Measurements from ENCODE around the gene PCDHGA10. TPM values are rescaled to one million over a fixed set of nuclear protein-coding genes. Genes with fewer than 3 reads are reported as not detected.
"Not testable (repeated sequence)": the region's sequence is repeated elsewhere in the genome, so short reads cannot be mapped to it uniquely, and the experiment has no call there.

The PCDHGA10 gene
- total RNA-seq, 1 donor from 2014 or later = 35.7 TPM

DNA sequence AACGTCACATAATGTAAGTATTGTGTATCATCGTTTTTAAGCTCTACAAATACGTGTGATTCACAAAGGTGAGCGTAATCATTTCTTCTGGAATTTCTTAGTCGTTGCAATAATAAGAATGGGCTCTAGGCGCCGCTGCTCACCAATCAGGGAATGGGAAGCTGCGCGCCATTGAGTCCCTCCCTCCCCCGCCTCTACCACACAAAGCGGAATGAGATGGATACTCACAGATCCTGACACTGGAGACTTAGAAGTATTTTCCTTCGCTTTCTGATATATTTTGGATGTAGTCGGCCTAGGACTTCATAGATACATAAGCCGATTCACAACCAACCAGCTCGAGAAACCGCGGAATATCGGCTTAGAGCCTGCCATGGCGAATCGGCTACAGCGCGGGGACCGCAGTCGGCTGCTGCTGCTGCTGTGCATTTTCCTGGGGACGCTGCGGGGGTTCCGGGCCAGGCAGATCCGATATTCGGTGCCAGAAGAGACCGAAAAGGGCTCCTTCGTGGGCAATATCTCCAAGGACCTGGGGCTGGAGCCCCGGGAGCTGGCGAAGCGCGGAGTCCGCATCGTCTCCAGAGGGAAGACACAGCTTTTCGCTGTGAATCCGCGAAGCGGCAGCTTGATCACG lies 8.2 kb downstream of the PCDHGA10 start, which contains the start of gene PCDHGA11:
PCDHGA11 (plus strand) TSS at position 197 of the 634 bp plus-strand sequence; CDS start at position 374, 177 bp downstream.
- no peak for DNase-seq (ENCODE audit: low read depth)

DNA sequence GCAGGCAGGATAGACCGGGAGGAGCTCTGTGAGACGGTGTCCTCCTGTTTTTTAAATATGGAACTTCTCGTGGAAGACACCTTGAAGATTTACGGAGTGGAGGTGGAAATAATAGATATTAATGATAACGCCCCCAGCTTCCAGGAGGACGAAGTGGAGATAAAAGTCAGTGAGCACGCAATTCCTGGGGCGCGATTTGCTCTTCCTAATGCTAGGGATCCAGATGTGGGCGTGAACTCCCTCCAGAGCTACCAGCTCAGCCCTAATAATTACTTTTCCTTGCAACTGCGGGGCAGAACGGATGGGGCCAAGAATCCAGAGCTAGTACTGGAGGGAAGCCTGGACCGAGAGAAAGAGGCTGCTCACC lies 8.7 kb downstream of the PCDHGA10 start:
- DNase-seq (ENCODE audit: low read depth) = no peak

DNA sequence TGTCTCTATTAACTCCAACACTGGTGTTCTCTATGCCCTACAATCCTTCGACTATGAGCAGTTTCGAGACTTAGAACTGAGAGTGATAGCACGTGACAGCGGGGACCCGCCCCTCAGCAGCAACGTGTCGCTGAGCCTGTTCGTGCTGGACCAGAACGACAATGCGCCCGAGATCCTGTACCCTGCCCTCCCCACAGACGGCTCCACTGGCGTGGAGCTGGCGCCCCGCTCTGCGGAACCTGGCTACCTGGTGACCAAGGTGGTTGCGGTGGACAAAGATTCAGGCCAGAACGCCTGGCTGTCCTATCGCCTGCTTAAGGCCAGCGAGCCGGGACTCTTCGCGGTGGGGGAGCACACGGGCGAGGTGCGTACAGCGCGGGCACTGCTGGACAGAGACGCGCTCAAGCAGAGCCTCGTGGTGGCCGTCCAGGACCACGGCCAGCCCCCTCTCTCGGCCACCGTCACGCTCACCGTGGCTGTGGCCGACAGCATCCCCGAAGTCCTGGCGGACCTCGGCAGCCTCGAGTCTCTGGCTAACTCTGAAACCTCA lies 10.0 kb downstream of the PCDHGA10 start:
- no peak for DNase-seq (ENCODE audit: low read depth)

DNA sequence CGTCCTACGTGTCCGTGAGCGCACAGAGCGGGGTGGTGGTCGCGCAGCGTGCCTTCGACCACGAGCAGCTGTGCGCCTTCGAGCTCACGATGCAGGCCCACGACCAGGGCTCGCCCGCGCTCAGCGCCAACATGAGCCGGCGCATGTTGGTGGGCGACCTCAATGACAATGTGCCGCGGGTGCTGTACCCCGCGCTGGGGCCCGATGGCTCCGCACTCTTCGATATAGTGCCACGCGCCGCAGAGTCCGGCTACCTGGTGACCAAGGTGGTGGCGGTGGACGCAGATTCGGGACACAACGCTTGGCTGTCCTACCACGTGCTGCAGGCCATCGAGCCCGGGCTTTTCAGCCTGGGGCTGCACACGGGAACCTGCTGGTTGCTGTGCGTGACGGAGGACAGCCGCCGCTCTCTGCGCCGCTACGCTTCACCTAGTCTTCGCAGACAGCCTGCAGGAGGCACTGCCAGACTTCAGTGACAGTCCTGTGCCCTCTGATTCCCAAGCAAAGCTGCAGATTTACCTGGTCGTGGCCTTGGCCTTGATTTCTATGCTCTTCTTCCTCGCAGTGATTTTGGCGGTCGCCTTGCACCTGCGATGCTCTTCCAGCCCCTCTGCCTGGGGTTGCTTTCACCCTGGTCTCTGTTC lies 15.1 kb downstream of the PCDHGA10 start:
- DNase-seq (ENCODE audit: low read depth) = no peak

DNA sequence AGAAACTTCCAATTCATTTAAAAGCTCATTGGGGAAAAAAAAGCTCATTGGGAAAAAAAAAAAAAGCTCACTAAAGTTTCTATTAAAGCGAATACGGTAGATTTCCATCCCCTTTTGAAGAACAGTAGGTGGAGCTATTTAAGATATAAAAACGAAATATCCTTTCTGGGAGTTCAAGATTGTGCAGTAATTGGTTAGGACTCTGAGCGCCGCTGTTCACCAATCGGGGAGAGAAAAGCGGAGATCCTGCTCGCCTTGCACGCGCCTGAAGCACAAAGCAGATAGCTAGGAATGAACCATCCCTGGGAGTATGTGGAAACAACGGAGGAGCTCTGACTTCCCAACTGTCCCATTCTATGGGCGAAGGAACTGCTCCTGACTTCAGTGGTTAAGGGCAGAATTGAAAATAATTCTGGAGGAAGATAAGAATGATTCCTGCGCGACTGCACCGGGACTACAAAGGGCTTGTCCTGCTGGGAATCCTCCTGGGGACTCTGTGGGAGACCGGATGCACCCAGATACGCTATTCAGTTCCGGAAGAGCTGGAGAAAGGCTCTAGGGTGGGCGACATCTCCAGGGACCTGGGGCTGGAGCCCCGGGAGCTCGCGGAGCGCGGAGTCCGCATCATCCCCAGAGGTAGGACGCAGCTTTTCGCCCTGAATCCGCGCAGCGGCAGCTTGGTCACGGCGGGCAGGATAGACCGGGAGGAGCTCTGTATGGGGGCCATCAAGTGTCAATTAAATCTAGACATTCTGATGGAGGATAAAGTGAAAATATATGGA lies 17.7 kb downstream of the PCDHGA10 start, which contains the start of gene PCDHGA12:
PCDHGA12 (plus strand) TSS at position 176 of the 782 bp plus-strand sequence; CDS start at position 429, 253 bp downstream.
- peak; percentile 54 for DNase-seq (ENCODE audit: low read depth)

DNA sequence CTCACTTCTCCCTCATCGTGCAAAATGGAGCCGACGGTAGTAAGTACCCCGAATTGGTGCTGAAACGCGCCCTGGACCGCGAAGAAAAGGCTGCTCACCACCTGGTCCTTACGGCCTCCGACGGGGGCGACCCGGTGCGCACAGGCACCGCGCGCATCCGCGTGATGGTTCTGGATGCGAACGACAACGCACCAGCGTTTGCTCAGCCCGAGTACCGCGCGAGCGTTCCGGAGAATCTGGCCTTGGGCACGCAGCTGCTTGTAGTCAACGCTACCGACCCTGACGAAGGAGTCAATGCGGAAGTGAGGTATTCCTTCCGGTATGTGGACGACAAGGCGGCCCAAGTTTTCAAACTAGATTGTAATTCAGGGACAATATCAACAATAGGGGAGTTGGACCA lies 18.5 kb downstream of the PCDHGA10 start:
- DNase-seq (ENCODE audit: low read depth) = no peak

DNA sequence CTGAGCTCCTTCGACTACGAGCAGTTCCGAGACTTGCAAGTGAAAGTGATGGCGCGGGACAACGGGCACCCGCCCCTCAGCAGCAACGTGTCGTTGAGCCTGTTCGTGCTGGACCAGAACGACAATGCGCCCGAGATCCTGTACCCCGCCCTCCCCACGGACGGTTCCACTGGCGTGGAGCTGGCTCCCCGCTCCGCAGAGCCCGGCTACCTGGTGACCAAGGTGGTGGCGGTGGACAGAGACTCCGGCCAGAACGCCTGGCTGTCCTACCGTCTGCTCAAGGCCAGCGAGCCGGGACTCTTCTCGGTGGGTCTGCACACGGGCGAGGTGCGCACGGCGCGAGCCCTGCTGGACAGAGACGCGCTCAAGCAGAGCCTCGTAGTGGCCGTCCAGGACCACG lies 19.5 kb downstream of the PCDHGA10 start:
- not testable (repeated sequence) for DNase-seq (ENCODE audit: low read depth)

DNA sequence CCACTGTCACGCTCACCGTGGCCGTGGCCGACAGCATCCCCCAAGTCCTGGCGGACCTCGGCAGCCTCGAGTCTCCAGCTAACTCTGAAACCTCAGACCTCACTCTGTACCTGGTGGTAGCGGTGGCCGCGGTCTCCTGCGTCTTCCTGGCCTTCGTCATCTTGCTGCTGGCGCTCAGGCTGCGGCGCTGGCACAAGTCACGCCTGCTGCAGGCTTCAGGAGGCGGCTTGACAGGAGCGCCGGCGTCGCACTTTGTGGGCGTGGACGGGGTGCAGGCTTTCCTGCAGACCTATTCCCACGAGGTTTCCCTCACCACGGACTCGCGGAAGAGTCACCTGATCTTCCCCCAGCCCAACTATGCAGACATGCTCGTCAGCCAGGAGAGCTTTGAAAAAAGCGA lies 19.9 kb downstream of the PCDHGA10 start:
- not testable (repeated sequence) for DNase-seq (ENCODE audit: low read depth)

DNA sequence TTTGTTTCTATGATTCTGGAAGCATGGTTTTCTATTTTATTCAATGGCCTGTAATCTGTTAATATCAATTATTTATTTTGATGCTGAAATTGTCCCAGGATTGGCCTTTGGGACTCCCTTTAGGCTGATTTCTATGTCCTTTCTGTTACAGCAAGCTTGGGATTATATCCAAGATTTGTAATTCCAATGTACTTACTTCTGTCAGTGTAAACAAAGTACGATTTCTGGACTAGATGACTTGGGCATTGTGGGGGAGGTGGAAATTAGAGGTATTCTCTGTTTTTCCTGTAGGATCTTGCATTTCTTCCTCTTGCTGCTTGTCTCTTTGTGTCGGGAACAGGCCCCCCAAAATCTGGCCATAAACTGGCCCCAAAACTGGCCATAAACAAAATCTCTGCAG lies 21.2 kb downstream of the PCDHGA10 start:
- DNase-seq (ENCODE audit: low read depth) = no peak

DNA sequence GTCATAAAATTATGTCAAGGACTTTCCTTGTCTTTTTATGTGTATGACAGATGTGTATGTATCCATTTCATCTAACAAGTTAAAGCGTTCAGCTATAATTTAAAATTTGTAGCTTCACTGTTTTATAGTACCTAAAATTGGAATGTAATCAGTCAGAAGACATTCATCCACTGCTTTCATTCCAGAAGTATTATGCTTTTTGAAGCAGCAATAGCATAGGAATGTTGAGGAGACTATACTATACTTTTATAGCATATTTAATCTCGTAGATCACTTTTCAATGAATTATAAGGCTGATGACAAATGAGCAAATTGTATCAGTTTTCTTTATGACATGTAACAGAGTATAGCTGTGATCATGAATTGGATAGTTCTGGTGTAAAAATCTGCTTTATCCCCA lies 24.4 kb downstream of the PCDHGA10 start:
- DNase-seq (ENCODE audit: low read depth) = no peak

DNA sequence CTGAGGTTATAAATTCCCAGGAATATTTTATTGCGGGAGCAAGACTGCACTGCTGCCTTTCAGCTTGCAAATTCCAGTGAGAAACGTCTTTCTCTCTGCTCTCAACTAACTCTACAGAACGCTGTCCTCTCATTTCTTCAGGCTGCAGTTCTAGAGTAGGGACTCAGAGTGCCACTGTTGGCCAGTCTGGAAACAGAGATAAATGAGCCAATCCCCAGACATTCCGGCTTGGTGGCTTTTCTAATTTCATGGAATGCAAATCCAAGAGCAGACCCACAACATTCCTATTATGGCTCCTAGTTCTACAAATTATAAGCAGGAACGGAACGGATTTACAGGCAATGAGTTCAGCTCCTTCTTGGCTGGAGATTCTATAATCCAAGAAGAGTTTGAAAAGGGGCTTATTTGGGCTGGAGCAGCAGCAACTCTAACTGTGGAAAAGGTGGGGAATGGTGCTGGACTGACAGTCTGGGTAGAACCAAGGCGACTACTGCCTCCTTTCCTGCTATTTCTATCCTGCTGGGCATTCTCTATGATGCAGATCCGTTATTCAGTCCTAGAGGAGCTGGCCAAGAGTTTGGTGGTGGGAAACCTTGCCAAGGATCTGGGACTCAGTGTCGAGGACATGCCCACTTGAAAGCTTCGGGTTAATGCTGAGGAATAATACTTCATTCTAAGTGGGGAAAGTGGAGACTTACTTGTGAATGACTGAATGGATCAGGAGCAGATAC lies 26.8 kb downstream of the PCDHGA10 start:
- peak; percentile 26 for DNase-seq (ENCODE audit: low read depth)

DNA sequence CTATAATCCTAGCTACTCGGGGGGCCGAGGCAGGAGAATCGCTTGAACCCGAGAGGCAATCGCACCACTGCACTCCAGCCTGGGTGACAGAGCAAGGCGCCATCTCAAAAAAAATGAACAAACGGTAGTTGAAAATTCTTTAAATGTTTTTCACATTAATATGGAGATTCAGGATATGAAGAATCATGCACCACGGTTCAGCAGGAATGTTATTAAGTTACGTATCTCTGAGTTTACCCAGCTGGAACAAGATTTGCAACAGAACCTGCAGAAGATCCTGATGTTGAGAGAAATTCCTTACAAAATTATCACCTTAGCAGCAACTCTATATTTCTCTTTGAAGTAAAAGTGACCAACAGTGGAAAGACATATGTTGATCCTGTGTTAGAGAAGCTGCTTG lies 27.6 kb downstream of the PCDHGA10 start:
- DNase-seq (ENCODE audit: low read depth) = no peak

DNA sequence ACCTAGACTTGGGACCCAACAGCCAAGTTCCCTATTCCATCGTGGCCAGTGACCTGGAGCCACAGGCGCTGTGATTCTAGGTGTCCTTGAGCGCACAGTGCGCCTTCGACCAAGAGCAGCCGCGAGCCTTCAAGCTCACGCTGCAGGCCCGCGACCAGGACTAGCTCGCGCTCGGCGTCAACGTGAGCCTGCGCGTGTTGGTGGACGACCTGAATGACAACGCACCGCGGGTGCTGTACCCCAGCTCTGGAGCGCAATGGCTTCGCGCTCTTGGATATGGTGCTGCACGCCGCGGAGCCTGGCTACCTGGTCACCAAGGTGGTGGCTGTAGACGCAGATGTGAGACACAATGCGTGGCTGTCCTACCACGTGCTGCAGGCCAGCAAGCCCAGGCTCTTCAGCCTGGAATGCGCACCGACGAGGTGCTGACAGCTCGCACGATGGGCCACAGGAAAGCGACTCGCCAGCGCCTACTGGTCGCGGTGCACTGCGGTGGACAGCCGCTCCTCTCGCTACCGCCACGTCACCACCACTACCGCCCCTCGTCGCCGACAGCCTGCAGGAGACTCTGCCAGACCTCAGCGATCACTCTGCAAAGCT lies 28.9 kb downstream of the PCDHGA10 start:
- no peak for DNase-seq (ENCODE audit: low read depth)

DNA sequence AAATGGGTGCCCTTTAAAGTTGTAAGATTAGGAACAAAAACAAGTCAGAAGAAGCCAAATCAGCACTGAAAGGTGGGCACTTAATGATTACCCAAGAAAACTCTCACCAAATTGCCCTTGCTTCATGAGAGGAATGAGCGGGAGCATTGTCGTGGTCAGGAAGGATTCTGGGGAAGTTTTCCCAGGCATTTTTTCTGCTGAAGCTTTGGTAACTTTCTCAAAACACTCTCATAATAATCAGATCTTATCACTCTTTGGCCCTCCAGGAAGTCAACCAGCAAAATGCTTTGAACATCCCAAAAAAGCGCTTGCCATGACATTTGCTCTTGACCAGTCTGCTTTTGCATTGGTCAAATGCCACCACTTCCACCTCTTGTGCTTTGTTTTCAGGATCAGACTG lies 52.6 kb downstream of the PCDHGA10 start:
- no peak for DNase-seq (ENCODE audit: low read depth)

Other genes with a start within 250 kb of the PCDHGA10 start
- 5.1 and 6.6 TPM in 2 replicates for gene PCDHB7, start 240.3 kb upstream of the PCDHGA10 start, total RNA-seq
- gene PCDHB8, start 235.2 kb upstream of the PCDHGA10 start, total RNA-seq = 9.5 and 10.4 TPM in 2 replicates
- 13.5 and 14.7 TPM in 2 replicates for gene PCDHB16, start 230.6 kb upstream of the PCDHGA10 start, total RNA-seq
- gene PCDHB9, start 225.8 kb upstream of the PCDHGA10 start, total RNA-seq = 6.8 TPM in 2 replicates
- gene PCDHB10, start 220.6 kb upstream of the PCDHGA10 start, total RNA-seq = 6.7 and 7.4 TPM in 2 replicates
- gene PCDHB11, start 213.4 kb upstream of the PCDHGA10 start, total RNA-seq = 3.9 and 5.3 TPM in 2 replicates
- gene PCDHB12, start 204.3 kb upstream of the PCDHGA10 start, total RNA-seq = 5.4 and 7.2 TPM in 2 replicates
- 5.3 and 6.4 TPM in 2 replicates for gene PCDHB13, start 199.1 kb upstream of the PCDHGA10 start, total RNA-seq
- 6.2 and 6.9 TPM in 2 replicates for gene PCDHB14, start 189.6 kb upstream of the PCDHGA10 start, total RNA-seq
- gene PCDHB15, start 167.6 kb upstream of the PCDHGA10 start, total RNA-seq = 3.1 and 4.6 TPM in 2 replicates
- 0.43 and 0.62 TPM in 2 replicates for gene SLC25A2, start 108.9 kb upstream of the PCDHGA10 start, total RNA-seq
- 97.0 and 116 TPM in 2 replicates for gene TAF7, start 92.2 kb upstream of the PCDHGA10 start, total RNA-seq
- gene PCDHGA1, start 82.5 kb upstream of the PCDHGA10 start, total RNA-seq = 5.2 and 5.9 TPM in 2 replicates
- 0.94 and 1.1 TPM in 2 replicates for gene PCDHGA2, start 74.2 kb upstream of the PCDHGA10 start, total RNA-seq
- gene PCDHGA3, start 69.2 kb upstream of the PCDHGA10 start, total RNA-seq = 0.48 and 0.57 TPM in 2 replicates
- gene PCDHGB1, start 62.9 kb upstream of the PCDHGA10 start, total RNA-seq = 8.7 and 9.8 TPM in 2 replicates
- gene PCDHGA4, start 58.0 kb upstream of the PCDHGA10 start, total RNA-seq = 2.9 and 3.3 TPM in 2 replicates
- gene PCDHGB2, start 53.0 kb upstream of the PCDHGA10 start, total RNA-seq = 14.0 and 14.5 TPM in 2 replicates
- 1.7 and 2.2 TPM in 2 replicates for gene PCDHGA5, start 48.8 kb upstream of the PCDHGA10 start, total RNA-seq
- gene PCDHGB3, start 42.7 kb upstream of the PCDHGA10 start, total RNA-seq = 1.8 TPM in 2 replicates
- gene PCDHGA6, start 39.1 kb upstream of the PCDHGA10 start, total RNA-seq = 0.88 and 1.8 TPM in 2 replicates
- gene PCDHGA7, start 30.2 kb upstream of the PCDHGA10 start, total RNA-seq = 1.1 and 2.3 TPM in 2 replicates
- 1.1 and 2.2 TPM in 2 replicates for gene PCDHGB4, start 25.3 kb upstream of the PCDHGA10 start, total RNA-seq
- 1.6 and 2.2 TPM in 2 replicates for gene PCDHGA8, start 20.4 kb upstream of the PCDHGA10 start, total RNA-seq
- gene PCDHGB5, start 15.0 kb upstream of the PCDHGA10 start, total RNA-seq = 0.47 and 1.4 TPM in 2 replicates
- gene PCDHGA9, start 10.2 kb upstream of the PCDHGA10 start, total RNA-seq = 0.88 and 1.7 TPM in 2 replicates
- 0.78 and 0.96 TPM in 2 replicates for gene PCDHGB6, start 5.0 kb upstream of the PCDHGA10 start, total RNA-seq
- gene PCDHGB7, start 4.7 kb downstream of the PCDHGA10 start, total RNA-seq = 1.4 and 3.4 TPM in 2 replicates
- 2.0 and 2.1 TPM in 2 replicates for gene PCDHGA11, start 8.1 kb downstream of the PCDHGA10 start, total RNA-seq
- 4.3 and 4.6 TPM in 2 replicates for gene PCDHGA12, start 17.5 kb downstream of the PCDHGA10 start, total RNA-seq
- 137 and 170 TPM in 2 replicates for gene PCDHGC3, start 63.0 kb downstream of the PCDHGA10 start, total RNA-seq
- 2.0 and 3.6 TPM in 2 replicates for gene PCDHGC4, start 72.0 kb downstream of the PCDHGA10 start, total RNA-seq
- gene PCDHGC5, start 76.1 kb downstream of the PCDHGA10 start, total RNA-seq = 2.0 and 2.6 TPM in 2 replicates
- gene DIAPH1, start 206.0 kb downstream of the PCDHGA10 start, total RNA-seq = 13.2 and 25.4 TPM in 2 replicates
- gene HDAC3, start 223.9 kb downstream of the PCDHGA10 start, total RNA-seq = 38.5 and 40.0 TPM in 2 replicates
- gene RELL2, start 224.0 kb downstream of the PCDHGA10 start, total RNA-seq = 2.2 and 3.3 TPM in 2 replicates
- 2.0 and 7.9 TPM in 2 replicates for gene FCHSD1, start 238.4 kb downstream of the PCDHGA10 start, total RNA-seq

Data from myocyte (in vitro differentiated cells).